GM21529 (cell line): ENCODE measurements around the gene SERF2.
"Not testable (repeated sequence)": the region's sequence is repeated elsewhere in the genome, so short reads cannot be mapped to it uniquely, and the experiment has no call there.

Source experiments
- ATAC-seq: cut with Tn5 transposase; IDR thresholded peaks from one replicate; pipeline ENCODE4 v1.9.1; 2021; ENCODE audit not compliant: unreplicated experiment

SERF2 gene

GRCh38 chr15:43829951-43830540 is 37.9 kb downstream of the SERF2 start:
- not testable (repeated sequence) for ATAC-seq

- ATAC-seq, result not testable (repeated sequence)
Measured at GRCh38 chr15:43830691-43831275, 38.7 kb downstream of the SERF2 start.

DNA sequence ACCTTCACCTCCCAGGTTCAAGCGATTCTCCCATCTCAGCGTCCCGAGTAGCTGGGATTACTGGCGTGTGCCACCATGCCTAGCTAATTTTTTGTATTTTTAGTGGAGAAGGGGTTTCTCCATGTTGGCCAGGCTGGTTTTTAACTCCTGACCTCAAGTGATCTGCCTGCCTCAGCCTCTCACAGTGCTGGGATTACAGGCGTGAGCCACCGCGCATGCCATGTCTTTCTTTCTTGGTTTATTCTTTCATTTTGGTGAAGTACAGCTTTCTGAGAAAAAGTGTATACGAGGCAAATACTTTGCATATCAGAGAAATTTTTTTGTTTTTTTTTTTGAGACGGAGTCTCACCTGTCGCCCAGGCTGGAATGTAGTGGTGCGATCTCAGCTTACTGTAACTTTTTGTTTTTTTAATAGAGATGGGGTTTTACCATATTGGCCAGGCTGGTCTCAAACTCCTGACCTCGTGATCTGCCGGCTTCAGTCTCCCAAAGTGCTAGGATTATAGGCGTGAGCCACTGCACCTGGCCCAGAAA is 39.5 kb downstream of the SERF2 start:
- ATAC-seq, result not testable (repeated sequence)

GRCh38 chr15:43832485-43832884 is 40.4 kb downstream of the SERF2 start:
- ATAC-seq, result not testable (repeated sequence)

DNA sequence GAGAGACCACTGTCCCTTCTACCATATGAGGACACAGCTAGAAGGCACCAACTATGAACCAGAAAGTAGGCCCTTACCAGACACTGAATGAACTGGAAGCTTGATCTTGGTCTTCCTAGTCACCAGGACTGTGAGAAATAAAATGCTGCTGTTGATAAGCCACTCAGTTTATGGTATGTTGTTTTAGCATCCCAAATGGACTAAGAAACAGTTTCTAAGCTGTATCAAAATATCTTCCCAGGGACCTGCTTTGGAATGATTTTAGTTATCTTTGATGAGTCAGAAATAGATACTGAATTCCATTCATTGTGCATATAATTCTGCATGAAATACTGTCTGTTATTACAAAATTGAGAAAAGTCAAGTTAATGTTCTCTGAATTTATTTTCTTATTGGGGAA is 53.3 kb downstream of the SERF2 start:
- ATAC-seq, result no peak
